ENCODE results near the gene HOXA4.

The HOXA4 gene

GRCh38 chr7:27130540-27131389 is at the start of gene HOXA4:
Gene HOXA4 (minus strand): TSS chr7:27130757. CDS start chr7:27130733, 24 bp downstream.
- H3F3A ChIP-seq (ENCODE audit: low read depth), result no peaks in the 10 kb centered on the region
- no peak within 1 kb of the TSS for H3K4me3 ChIP-seq (ENCODE audit: low read length, poor library complexity, severe bottlenecking)
- H4K20me1 ChIP-seq (ENCODE audit: insufficient read depth, low read length, poor library complexity, severe bottlenecking), result peaks cover 90% of the 10 kb centered on the region
- no peaks in the 10 kb centered on the region for H3K9me2 ChIP-seq (replicated peaks; ENCODE audit: low read depth, low read length)
- peaks cover 69% of the 10 kb centered on the region for H3K36me3 ChIP-seq (ENCODE audit: insufficient read depth, low read length)
- no peak for TF ChIP-seq EZH2phosphoT487 (IDR thresholded peaks at IDR 0.05; ENCODE audit: borderline replicate concordance)
- H3K79me2 ChIP-seq (ENCODE audit: insufficient read depth, low read length), result peaks cover 98% of the 10 kb centered on the region
- no peak within 1 kb of the TSS for H3K9ac ChIP-seq (ENCODE audit: low read depth, low read length, poor library complexity, severe bottlenecking)
- H3K4me1 ChIP-seq (ENCODE audit: insufficient read depth, low read length, poor library complexity, severe bottlenecking), result peaks cover 29% of the 10 kb centered on the region
- no peak within 1 kb of the TSS for H3K4me2 ChIP-seq (ENCODE audit: low read depth, low read length, poor library complexity, severe bottlenecking)
- no peak within 1 kb of the TSS for H2AFZ ChIP-seq (ENCODE audit: low read length)
- no peaks in the 10 kb centered on the region for H3K9me3 ChIP-seq (ENCODE audit: insufficient read depth, low read depth, low read length)
- H3K27me3 ChIP-seq (ENCODE audit: insufficient read depth, low read length, poor library complexity, severe bottlenecking), result no peaks in the 10 kb centered on the region

GRCh38 chr7:27179503-27180430 is 49.2 kb upstream of the HOXA4 start:
- no peaks in the 10 kb centered on the region; the same call in 1 of the 2 replicates for H3K36me3 ChIP-seq (ENCODE audit: insufficient read depth, low read length)
- H3K9me2 ChIP-seq (replicated peaks; ENCODE audit: low read depth, low read length), result no peaks in the 10 kb centered on the region
- H3K4me1 ChIP-seq (ENCODE audit: insufficient read depth, low read length, poor library complexity, severe bottlenecking), result peaks cover 51% of the 10 kb centered on the region
- peaks cover 40% of the 10 kb centered on the region for H3K27me3 ChIP-seq (ENCODE audit: insufficient read depth, low read length, poor library complexity, severe bottlenecking)
- peak; percentile 90 for TF ChIP-seq CTCF (conservative IDR thresholded peaks at IDR 0.05; ENCODE audit: low read length)
- TF ChIP-seq EZH2phosphoT487 (IDR thresholded peaks at IDR 0.05; ENCODE audit: borderline replicate concordance), result no peak
- H4K20me1 ChIP-seq (ENCODE audit: insufficient read depth, low read length, poor library complexity, severe bottlenecking), result peaks cover 80% of the 10 kb centered on the region
- H3K9ac ChIP-seq (ENCODE audit: low read depth, low read length, poor library complexity, severe bottlenecking), result peak overlapping the region; percentile 99
- H2AFZ ChIP-seq (ENCODE audit: low read length), result no peak overlapping the region
- H3F3A ChIP-seq (ENCODE audit: low read depth), result peaks cover 8% of the 10 kb centered on the region; the same call in 1 of the 2 replicates
- peak overlapping the region; percentile 94 for H3K4me3 ChIP-seq (ENCODE audit: low read length, poor library complexity, severe bottlenecking)
- no peaks in the 10 kb centered on the region for H3K9me3 ChIP-seq (ENCODE audit: insufficient read depth, low read depth, low read length)
- peaks cover 100% of the 10 kb centered on the region for H3K79me2 ChIP-seq (ENCODE audit: insufficient read depth, low read length)
- H3K4me2 ChIP-seq (ENCODE audit: low read depth, low read length, poor library complexity, severe bottlenecking), result peak overlapping the region; percentile 98

GRCh38 chr7:27179030-27179429 is 48.5 kb upstream of the HOXA4 start:
- Histone ChIP-seq H3K9ac (ENCODE audit: low read depth, low read length, poor library complexity, severe bottlenecking) (peak overlapping the region; percentile 99), H3K9me2 (replicated peaks; ENCODE audit: low read depth, low read length) (no peaks in the 10 kb centered on the region), H4K20me1 (ENCODE audit: insufficient read depth, low read length, poor library complexity, severe bottlenecking) (peaks cover 83% of the 10 kb centered on the region), H3K79me2 (ENCODE audit: insufficient read depth, low read length) (peaks cover 100% of the 10 kb centered on the region), H3K9me3 (ENCODE audit: insufficient read depth, low read depth, low read length) (no peaks in the 10 kb centered on the region), H3F3A (ENCODE audit: low read depth) (peaks cover 8% of the 10 kb centered on the region; the same call in 1 of the 2 replicates), H3K4me1 (ENCODE audit: insufficient read depth, low read length, poor library complexity, severe bottlenecking) (peaks cover 56% of the 10 kb centered on the region), H3K27me3 (ENCODE audit: insufficient read depth, low read length, poor library complexity, severe bottlenecking) (peaks cover 37% of the 10 kb centered on the region), H3K4me3 (ENCODE audit: low read length, poor library complexity, severe bottlenecking) (peak overlapping the region; percentile 94), H3K36me3 (ENCODE audit: insufficient read depth, low read length) (no peaks in the 10 kb centered on the region; the same call in 1 of the 2 replicates), H3K4me2 (ENCODE audit: low read depth, low read length, poor library complexity, severe bottlenecking) (peak overlapping the region; percentile 98), H2AFZ (ENCODE audit: low read length) (no peak overlapping the region)
- no peak for TF ChIP-seq EZH2phosphoT487 (IDR thresholded peaks at IDR 0.05; ENCODE audit: borderline replicate concordance)
- TF ChIP-seq CTCF (conservative IDR thresholded peaks at IDR 0.05; ENCODE audit: low read length), result no peak

Data from Loucy (cell line).